Measurements from ENCODE around the gene POLR3GL.

- no peak for TF ChIP-seq CTCF (IDR thresholded peaks at IDR 0.05; ENCODE audit: borderline replicate concordance, extremely low read depth, low read length, poor library complexity, severe bottlenecking)
- TF ChIP-seq EZH2 (IDR thresholded peaks at IDR 0.05; ENCODE audit: borderline replicate concordance, low read depth, low read length, severe bottlenecking), result no peak
These were observed 52.4 kb downstream of the POLR3GL start for GRCh38 chr1:146016891-146017290.
